ENCODE measurements around the gene EPHX1. TPM values are rescaled to one million over a fixed set of nuclear protein-coding genes. Genes with fewer than 3 reads are reported as not detected.
"Not testable (repeated sequence)": the region's sequence is repeated elsewhere in the genome, so short reads cannot be mapped to it uniquely, and the experiment has no call there.

The EPHX1 gene
- total RNA-seq, 1 donor from 2014 or later, result 39.2 TPM

DNA sequence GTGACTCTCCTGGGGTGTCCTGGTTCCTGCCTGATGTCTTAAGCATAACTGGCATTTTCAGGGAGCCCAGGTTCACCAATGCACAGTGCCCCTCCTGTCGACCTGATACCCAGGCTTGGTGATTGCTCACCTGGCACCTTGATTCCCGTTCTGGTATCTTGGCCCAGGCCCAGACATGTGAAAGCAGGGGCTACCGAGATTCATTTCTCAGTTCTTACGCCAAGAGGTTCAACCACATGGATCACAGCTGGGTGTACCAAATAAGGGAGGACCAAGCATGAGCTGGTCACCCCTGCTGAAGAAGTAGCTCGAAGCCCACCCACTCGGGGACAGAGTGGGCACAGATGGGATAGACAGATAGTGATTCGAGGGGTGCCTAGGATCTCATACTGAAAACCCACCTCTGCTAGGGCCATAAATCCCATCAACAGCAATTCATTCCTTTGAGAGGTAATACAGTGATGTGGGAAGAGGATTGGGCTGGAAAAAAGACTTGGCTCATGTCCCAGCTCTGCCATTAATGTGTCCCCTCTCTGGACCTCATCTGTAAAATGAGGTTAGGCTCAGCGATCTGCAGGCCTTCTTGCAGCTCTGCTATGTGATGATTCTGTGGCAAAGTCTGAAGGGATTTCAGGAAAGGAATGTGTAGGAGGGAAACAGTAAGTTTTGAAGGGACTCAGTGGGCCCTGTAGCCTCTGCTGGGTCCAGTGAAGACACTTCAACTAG is 2.7 kb downstream of the EPHX1 start:
- intact Hi-C loops (cut with DNase I), result loop anchor here (5.0 kb wide), 1 partner anchor 70 kb away; the partner anchor contains the start of gene TMEM63A
- no peak for DNase-seq (ENCODE audit: low spot score)

- intact Hi-C loops (cut with DNase I), result loop anchor here (5.0 kb wide), 1 partner anchor 69 kb away; the partner anchor contains the start of gene TMEM63A
- no peak for DNase-seq (ENCODE audit: low spot score)
Measured at GRCh38 chr1:225813214-225813964, 3.5 kb downstream of the EPHX1 start.

DNA sequence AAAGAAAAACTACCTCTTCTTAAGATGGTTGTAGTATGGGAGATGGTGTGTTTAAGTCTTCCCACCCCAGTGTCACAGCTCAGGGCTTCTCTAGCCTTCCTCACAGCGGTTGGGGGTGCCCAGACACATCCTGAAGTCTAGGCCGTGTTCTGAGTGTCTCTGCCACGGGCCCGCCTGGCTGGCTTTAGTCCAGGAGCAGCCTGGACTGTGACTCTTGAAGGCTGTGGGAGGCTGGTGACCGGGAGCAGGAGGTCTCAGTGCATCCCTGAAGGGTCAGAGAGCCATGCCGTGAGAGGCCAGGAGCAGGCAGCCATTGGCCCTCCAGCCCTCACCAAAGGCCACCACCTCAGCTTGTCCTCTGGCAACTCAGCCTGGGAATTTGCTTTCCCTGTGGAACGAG is 4.5 kb downstream of the EPHX1 start:
- no peak for DNase-seq (ENCODE audit: low spot score)
- intact Hi-C loops (cut with DNase I), result loop anchor here (5.0 kb wide), 1 partner anchor 68 kb away; the partner anchor contains the start of gene TMEM63A

- intact Hi-C loops (cut with DNase I); DNase-seq (ENCODE audit: low spot score): not testable (repeated sequence)
Measured at GRCh38 chr1:225815090-225815489, 5.2 kb downstream of the EPHX1 start.

GRCh38 chr1:225815526-225816178 is 5.7 kb downstream of the EPHX1 start:
- DNase-seq (ENCODE audit: low spot score), result no peak
- intact Hi-C loops (cut with DNase I), result loop anchor here (2.0 kb wide), 1 partner anchor 19 kb away; no protein-coding TSS in a partner anchor

- DNase-seq (ENCODE audit: low spot score), result peak; percentile 84
- intact Hi-C loops (cut with DNase I), result loop anchor here (2.0 kb wide), 1 partner anchor 18 kb away; no protein-coding TSS in a partner anchor
Measured at GRCh38 chr1:225816643-225817538, 7.0 kb downstream of the EPHX1 start.

GRCh38 chr1:225817611-225818061 is 7.7 kb downstream of the EPHX1 start:
- peak; percentile 83 for DNase-seq (ENCODE audit: low spot score)
- intact Hi-C loops (cut with DNase I), result loop anchor here (2.0 kb wide), 1 partner anchor 17 kb away; no protein-coding TSS in a partner anchor

GRCh38 chr1:225818229-225818628 is 8.3 kb downstream of the EPHX1 start:
- intact Hi-C loops (cut with DNase I), result no loop called here
- DNase-seq (ENCODE audit: low spot score), result no peak

- intact Hi-C loops (cut with DNase I), result no loop called here
Measured at GRCh38 chr1:225819346-225820192, 9.6 kb downstream of the EPHX1 start.

DNA sequence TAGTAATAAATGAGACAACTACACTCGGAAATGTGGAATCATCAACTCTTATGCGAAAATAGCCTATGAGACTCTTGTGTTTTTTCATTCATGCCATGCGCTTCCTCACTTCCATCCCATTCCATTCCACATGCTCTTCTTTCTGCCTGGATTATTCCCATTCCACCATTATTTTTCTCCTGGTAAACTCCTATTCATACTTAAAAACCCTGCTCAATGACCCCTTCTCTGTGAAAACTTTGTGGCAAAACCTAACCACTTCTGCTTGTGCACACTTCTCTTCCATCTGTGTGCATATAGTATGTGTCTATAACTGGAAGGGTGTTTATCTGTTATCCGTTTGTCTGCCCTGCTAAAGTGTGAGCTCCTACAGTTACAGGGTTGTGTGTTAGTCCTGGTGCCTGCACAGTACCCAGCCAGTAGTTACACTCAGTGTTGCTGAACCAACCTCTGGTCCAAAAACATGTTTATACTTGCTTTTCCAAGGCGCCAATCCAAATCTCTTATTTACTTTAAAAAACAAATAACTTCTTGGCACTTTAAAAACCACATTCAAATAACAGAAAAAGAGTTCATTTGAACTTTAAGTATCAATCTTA is 10.7 kb downstream of the EPHX1 start:
- intact Hi-C loops (cut with DNase I), result no loop called here

More at GRCh38 chr1:225819346-225820192, 9.6 kb downstream of the EPHX1 start:
- no peak for DNase-seq (ENCODE audit: low spot score)

DNA sequence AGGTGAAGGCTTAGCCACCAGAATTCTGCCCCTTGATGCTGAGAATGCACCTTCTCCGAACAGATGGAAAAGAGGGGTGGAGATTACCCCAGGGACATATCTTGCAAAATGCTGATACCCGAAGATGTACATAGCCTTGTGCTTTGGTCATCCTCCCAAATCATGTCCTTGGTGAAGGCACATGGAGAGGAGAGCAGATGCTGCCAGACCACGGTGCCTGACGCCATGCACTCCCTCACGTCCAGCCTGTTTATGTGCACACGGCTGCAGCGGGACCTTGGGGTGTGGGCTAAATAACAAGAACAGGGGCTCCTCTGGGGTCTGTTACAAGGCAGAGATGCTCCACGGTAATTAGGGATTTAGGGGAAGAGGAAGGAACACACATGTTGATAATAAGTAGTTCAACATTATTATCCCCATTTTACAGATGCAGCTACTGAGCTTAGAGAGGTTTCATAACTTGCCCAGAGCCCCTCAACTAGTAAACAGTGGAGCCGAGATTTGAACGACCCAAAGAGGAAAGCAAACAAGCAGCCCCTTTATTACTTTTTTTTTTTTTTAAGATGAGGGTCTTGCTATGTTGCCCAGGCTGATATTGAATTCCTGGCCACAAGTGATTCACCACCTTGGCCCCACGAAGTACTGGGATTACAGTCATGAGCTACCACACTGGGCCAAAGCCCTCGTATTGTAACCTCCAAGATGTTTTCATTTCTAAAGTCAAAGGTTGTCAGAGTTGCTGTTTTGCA is 12.9 kb downstream of the EPHX1 start:
- intact Hi-C loops (cut with DNase I), result no loop called here
- no peak for DNase-seq (ENCODE audit: low spot score)

More for the DNA sequence above, 10.7 kb downstream of the EPHX1 start:
- no peak for DNase-seq (ENCODE audit: low spot score)

GRCh38 chr1:225823811-225824261 is 13.9 kb downstream of the EPHX1 start:
- intact Hi-C loops (cut with DNase I), result no loop called here
- DNase-seq (ENCODE audit: low spot score), result no peak

DNA sequence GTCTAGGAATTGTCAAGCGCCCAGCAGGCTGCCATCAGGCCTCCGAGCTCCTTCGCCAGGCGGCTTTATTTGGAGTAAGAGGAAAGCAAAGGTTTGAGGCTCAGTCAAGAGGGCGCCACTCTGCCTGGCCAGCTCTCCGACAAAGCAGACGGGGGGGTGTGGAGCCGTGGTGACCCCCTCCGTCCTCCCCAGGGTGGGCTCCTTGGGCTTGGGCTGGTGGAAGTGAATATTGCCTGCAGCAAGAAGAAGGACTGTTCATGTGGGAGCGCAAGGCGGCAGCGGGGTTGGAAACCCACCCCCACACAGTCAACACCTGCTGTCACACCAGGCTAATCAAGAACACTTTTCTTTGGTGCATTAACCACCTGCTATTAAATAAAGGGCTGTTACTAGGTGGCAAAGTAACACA is 14.6 kb downstream of the EPHX1 start:
- intact Hi-C loops (cut with DNase I), result no loop called here

DNA sequence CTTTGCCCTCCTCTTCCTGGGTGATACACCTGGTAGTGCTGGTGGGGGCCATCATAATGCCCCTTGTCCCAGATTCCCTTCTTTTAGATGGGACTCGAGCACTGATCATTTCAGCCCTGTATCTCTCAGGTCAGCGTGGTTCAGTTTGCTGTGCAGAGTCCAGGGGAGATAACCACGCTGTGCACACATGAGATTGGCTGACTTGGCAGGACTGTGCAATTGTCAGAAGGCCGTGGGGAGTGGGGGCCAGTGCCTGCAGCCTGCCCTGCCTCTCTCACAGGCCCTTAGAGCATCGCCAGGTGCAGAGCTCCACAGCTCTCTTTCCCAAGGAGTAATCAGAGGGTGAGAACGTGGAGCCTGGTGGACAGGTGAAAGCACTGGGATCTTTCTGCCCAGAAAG is 15.2 kb downstream of the EPHX1 start:
- no peak for DNase-seq (ENCODE audit: low spot score)

More for the DNA sequence above, 14.6 kb downstream of the EPHX1 start:
- DNase-seq (ENCODE audit: low spot score), result no peak

GRCh38 chr1:225825607-225826007 is 15.7 kb downstream of the EPHX1 start:
- DNase-seq (ENCODE audit: low spot score), result no peak
- intact Hi-C loops (cut with DNase I), result no loop called here

More for the DNA sequence above, 15.2 kb downstream of the EPHX1 start:
- intact Hi-C loops (cut with DNase I), result no loop called here

GRCh38 chr1:225827076-225827475 is 17.2 kb downstream of the EPHX1 start:
- intact Hi-C loops (cut with DNase I), result no loop called here
- DNase-seq (ENCODE audit: low spot score), result no peak
